Ovary (tissue), 3 donors: ENCODE data around the gene DLX3.

Experiments used
- POLR2A ChIP-seq: fragments of 450-650 bp; IDR thresholded peaks from one replicate; pipeline ENCODE4 v1.6.1; 2017; ENCODE audit warnings: antibody characterized with exemption, mild to moderate bottlenecking, moderate library complexity
- TF ChIP-seq, protein P1 (sequence below), 3 donors: fragments of 450-650 bp in 2 of 3; fragments of 200-600 bp in 1 of 3; IDR thresholded peaks; one replicate each; pipeline versions ENCODE4 v1.5.1 to v1.8.0; 2016 to 2022; ENCODE audit warnings: antibody characterized with exemption in 3 of 3, mild to moderate bottlenecking in 1 of 3
- donor health status: DM: no; HTN: no; CAD: no.

DNA sequence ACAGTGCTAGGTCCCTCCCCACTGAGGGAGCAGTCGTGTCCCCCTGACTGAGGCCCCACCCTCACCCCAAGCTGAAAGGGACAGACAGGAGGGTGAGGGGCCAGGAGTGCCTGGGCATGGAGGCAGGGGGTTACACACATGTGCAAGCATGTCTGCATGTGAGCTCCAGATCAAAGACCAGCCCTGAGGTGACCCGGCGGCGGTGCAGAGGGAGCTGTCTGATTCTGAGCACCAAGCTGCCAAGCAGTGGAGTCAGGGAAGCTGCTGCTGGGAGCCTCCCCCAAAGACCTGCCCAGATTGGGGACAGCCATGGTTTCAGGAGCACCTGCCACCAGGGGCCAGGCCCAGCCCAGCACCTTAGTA is 5.5 kb downstream of the DLX3 start:
- TF ChIP-seq, protein P1, sequence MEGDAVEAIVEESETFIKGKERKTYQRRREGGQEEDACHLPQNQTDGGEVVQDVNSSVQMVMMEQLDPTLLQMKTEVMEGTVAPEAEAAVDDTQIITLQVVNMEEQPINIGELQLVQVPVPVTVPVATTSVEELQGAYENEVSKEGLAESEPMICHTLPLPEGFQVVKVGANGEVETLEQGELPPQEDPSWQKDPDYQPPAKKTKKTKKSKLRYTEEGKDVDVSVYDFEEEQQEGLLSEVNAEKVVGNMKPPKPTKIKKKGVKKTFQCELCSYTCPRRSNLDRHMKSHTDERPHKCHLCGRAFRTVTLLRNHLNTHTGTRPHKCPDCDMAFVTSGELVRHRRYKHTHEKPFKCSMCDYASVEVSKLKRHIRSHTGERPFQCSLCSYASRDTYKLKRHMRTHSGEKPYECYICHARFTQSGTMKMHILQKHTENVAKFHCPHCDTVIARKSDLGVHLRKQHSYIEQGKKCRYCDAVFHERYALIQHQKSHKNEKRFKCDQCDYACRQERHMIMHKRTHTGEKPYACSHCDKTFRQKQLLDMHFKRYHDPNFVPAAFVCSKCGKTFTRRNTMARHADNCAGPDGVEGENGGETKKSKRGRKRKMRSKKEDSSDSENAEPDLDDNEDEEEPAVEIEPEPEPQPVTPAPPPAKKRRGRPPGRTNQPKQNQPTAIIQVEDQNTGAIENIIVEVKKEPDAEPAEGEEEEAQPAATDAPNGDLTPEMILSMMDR (IDR thresholded peaks at IDR 0.05), result no peak
- no peak for TF ChIP-seq POLR2A
